Measurements from ENCODE around the gene UBR3. TPM values are rescaled to one million over a fixed set of nuclear protein-coding genes. Genes with fewer than 3 reads are reported as not detected.
"Not testable (repeated sequence)": the region's sequence is repeated elsewhere in the genome, so short reads cannot be mapped to it uniquely, and the experiment has no call there.

Gene UBR3
- polyA plus RNA-seq, 4 donors = 34.6 to 45.6 (median 41.4) TPM

- DNase-seq (ENCODE audit: low read depth in 4 of 4, low spot score in 3 of 4) = no peak
These were observed 264.2 kb downstream of the UBR3 start for GRCh38 chr2:170091436-170091835.

GRCh38 chr2:170092436-170093060 lies 265.3 kb downstream of the UBR3 start:
- DNase-seq (ENCODE audit: low read depth in 4 of 4, low spot score in 3 of 4) = no peak

- DNase-seq (ENCODE audit: low read depth in 4 of 4, low spot score in 3 of 4) = no peak
These were observed 268.1 kb downstream of the UBR3 start for GRCh38 chr2:170095380-170095779.

GRCh38 chr2:170098626-170099312 lies 271.5 kb downstream of the UBR3 start:
- DNase-seq (ENCODE audit: low read depth in 4 of 4, low spot score in 3 of 4) = no peak

- no peak for DNase-seq (ENCODE audit: low read depth in 4 of 4, low spot score in 3 of 4)
These were observed 274.5 kb downstream of the UBR3 start for GRCh38 chr2:170101789-170102188.

- DNase-seq (ENCODE audit: low read depth in 4 of 4, low spot score in 3 of 4) = no peak
These were observed 279.0 kb downstream of the UBR3 start for GRCh38 chr2:170106102-170106840.

- DNase-seq (ENCODE audit: low read depth in 4 of 4, low spot score in 3 of 4) = no peak
These were observed 286.1 kb downstream of the UBR3 start for GRCh38 chr2:170113168-170113894.

GRCh38 chr2:170115501-170116229 lies 288.4 kb downstream of the UBR3 start:
- DNase-seq (ENCODE audit: low read depth in 4 of 4, low spot score in 3 of 4) = no peak

GRCh38 chr2:170118641-170119040 lies 291.4 kb downstream of the UBR3 start:
- no peak for DNase-seq (ENCODE audit: low read depth in 4 of 4, low spot score in 3 of 4)

- not testable (repeated sequence) for DNase-seq (ENCODE audit: low read depth in 4 of 4, low spot score in 3 of 4)
These were observed 292.1 kb downstream of the UBR3 start for GRCh38 chr2:170119326-170119725.

GRCh38 chr2:170121689-170122088 lies 294.4 kb downstream of the UBR3 start:
- no peak for DNase-seq (ENCODE audit: low read depth in 4 of 4, low spot score in 3 of 4)

- no peak for DNase-seq (ENCODE audit: low read depth in 4 of 4, low spot score in 3 of 4)
These were observed 295.8 kb downstream of the UBR3 start for GRCh38 chr2:170122883-170123547.

- no peak for DNase-seq (ENCODE audit: low read depth in 4 of 4, low spot score in 3 of 4)
These were observed 296.3 kb downstream of the UBR3 start for GRCh38 chr2:170123593-170123992.

- DNase-seq (ENCODE audit: low read depth in 4 of 4, low spot score in 3 of 4) = not testable (repeated sequence)
These were observed 299.0 kb downstream of the UBR3 start for GRCh38 chr2:170126138-170126728.

Other genes starting within 250 kb of the UBR3 start
- gene PPIG, start 243.1 kb upstream of the UBR3 start, polyA plus RNA-seq (ENCODE audit: insufficient read length in 4 of 4) = 100 to 1,000 TPM in 1 of 4 donors, 10 to 100 TPM in 3; 86.7 to 104 (median 93.6) TPM
- 1 to 10 TPM in 3 of 4 donors, under 1 TPM in 1; 1.00 to 4.0 (median 1.8) TPM for gene CFAP210, start 133.0 kb upstream of the UBR3 start, polyA plus RNA-seq (ENCODE audit: insufficient read length in 4 of 4)
- gene PHOSPHO2, start 133.0 kb upstream of the UBR3 start, polyA plus RNA-seq (ENCODE audit: insufficient read length in 4 of 4) = 10 to 100 TPM; 12.5 to 15.5 (median 14.8) TPM
- gene KLHL23, start 93.6 kb upstream of the UBR3 start, polyA plus RNA-seq (ENCODE audit: insufficient read length in 4 of 4) = 10 to 100 TPM; 28.6 to 37.3 (median 32.4) TPM
- gene SSB, start 28.6 kb upstream of the UBR3 start, polyA plus RNA-seq (ENCODE audit: insufficient read length in 4 of 4) = 100 to 1,000 TPM; 182 to 213 (median 206) TPM
- gene METTL5, start 2.5 kb upstream of the UBR3 start, polyA plus RNA-seq (ENCODE audit: insufficient read length in 4 of 4) = 10 to 100 TPM; 43.7 to 59.5 (median 52.7) TPM